Measurements from ENCODE around the gene SYNGAP1. TPM values are rescaled to one million over a fixed set of nuclear protein-coding genes. Genes with fewer than 3 reads are reported as not detected.

SYNGAP1 gene
- total and polyA plus RNA-seq, 5 donors = 8.0 to 13.2 (median 8.6) TPM

- H3K27me3 ChIP-seq (ENCODE audit: control insufficient read depth, insufficient read depth) = no peaks in the 10 kb centered on the region
- H3K27ac ChIP-seq (ENCODE audit: low read length) = peak overlapping the region; percentile 97
- DNase-seq (peak; percentile 89 to 95 (median 93)), ATAC-seq (peak; percentile 85 to 89)
- intact Hi-C loops (cut with DNase I) = loop anchor here in 1 of 4 donors (10.0 kb wide), 1 partner anchor 149 kb away; no protein-coding TSS in a partner anchor
- H3K9me3 ChIP-seq (ENCODE audit: control insufficient read depth, low read length) = no peaks in the 10 kb centered on the region
- H3K4me1 ChIP-seq (ENCODE audit: control insufficient read depth, insufficient read depth, low read length) = peaks cover 14% of the 10 kb centered on the region
- WGBS = 2% methylated on average over 43 of the region's 43 CpGs
- peak overlapping the region; percentile 62 for H3K4me3 ChIP-seq (ENCODE audit: low read length)
Observed at GRCh38 chr6:33425668-33426577, 6.1 kb downstream of the SYNGAP1 start.

- Histone ChIP-seq H3K27me3 (ENCODE audit: control insufficient read depth, insufficient read depth) (no peaks in the 10 kb centered on the region), H3K9me3 (ENCODE audit: control insufficient read depth, low read length) (no peaks in the 10 kb centered on the region), H3K4me3 (ENCODE audit: low read length) (peak overlapping the region; percentile 72), H3K4me1 (ENCODE audit: control insufficient read depth, insufficient read depth, low read length) (peaks cover 14% of the 10 kb centered on the region), H3K27ac (ENCODE audit: low read length) (peak overlapping the region; percentile 16)
- DNase-seq = no peak
- no peak for ATAC-seq
- WGBS = 14% methylated on average over 12 of the region's 12 CpGs
- intact Hi-C loops (cut with DNase I) = loop anchor here in 1 of 4 donors (10.0 kb wide), 1 partner anchor 148 kb away; no protein-coding TSS in a partner anchor
Observed at GRCh38 chr6:33426590-33427511, 7.0 kb downstream of the SYNGAP1 start.

DNA sequence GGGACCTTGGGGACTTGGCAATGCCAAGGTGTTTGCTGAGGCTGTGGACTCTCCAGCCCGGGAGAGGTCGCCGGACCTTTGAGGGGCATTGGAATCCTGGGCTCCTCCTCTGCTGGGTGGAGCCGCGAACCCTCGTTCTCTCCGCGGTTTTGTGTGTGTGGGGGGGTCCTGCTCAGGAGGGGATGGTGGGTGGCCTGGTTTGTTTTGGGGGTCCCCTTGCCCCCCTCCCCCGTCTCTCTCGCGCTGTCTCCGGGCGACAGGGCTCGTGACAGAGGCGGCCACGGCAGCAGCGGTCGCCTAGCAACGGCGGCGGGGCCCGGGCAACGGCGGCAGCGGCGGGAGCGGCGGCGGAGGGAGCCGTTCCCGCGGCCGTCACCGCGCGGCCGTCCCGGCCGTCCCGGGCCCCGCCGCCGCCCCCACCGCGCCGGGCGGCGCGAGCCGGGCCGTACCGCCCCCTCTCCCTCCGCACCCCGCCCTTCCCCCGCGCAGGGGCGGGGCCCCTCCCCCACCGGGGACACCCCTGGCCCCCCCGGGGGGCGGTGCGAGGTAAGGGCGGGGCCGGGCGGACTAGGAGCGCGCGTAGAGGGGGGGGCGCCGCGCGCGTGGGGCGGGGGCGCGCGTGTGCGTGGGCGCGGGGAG is 7.8 kb downstream of the SYNGAP1 start:
- Histone ChIP-seq H3K4me3 (ENCODE audit: low read length) (peak overlapping the region; percentile 72), H3K27ac (ENCODE audit: low read length) (peak overlapping the region; percentile 16), H3K27me3 (ENCODE audit: control insufficient read depth, insufficient read depth) (no peaks in the 10 kb centered on the region), H3K4me1 (ENCODE audit: control insufficient read depth, insufficient read depth, low read length) (peaks cover 14% of the 10 kb centered on the region), H3K9me3 (ENCODE audit: control insufficient read depth, low read length) (no peaks in the 10 kb centered on the region)
- under 1% methylated on average over 66 of the region's 79 CpGs for WGBS
- intact Hi-C loops (cut with DNase I) = loop anchor here in 1 of 4 donors (10.0 kb wide), 1 partner anchor 147 kb away; no protein-coding TSS in a partner anchor
- no peak for ATAC-seq
- DNase-seq = peak; percentile 61 to 87 (median 84)

- peak in 1 of 3 donors; percentile 68 for DNase-seq
Observed at GRCh38 chr6:33428224-33428965, 8.5 kb downstream of the SYNGAP1 start.

DNA sequence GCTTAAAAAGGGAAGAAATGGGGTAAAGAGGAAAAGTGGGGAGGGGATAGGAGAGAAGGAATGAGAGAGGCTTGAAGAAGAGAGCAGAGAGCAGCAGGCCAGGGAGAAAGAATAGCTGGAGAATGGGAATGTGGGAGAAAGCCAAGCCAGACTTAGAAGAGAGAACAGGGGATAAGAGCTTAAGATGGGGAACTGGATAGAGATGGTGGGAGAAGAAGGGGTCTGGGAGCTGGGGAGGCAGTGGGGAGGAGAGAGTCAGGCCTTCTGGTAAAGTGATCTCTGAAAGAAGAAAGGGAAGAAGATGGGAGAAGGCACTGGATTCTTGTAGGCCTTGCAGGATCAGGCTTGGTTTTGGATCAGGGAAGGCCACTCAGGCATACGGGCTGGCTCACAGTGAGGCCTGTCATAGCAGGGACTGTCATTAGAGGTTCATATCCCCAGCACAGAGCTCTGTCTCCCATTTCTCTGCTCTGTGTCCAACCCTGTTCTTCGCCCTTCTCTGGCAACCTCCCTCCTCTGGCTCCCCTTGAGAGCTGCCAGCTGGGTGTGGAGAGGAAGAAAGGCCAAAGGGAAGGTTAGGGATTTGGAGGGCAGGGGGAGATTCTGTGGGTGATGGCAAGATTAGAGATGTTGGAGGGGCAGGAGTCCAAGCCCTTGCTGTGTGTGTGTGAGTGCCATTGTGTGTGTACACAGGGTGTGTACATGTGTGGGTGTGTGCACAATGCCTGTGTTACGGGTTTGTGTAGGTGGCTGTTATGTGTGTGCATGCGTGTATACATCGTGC is 9.3 kb downstream of the SYNGAP1 start:
- Histone ChIP-seq H3K27ac (ENCODE audit: low read length) (peak overlapping the region; percentile 43), H3K4me1 (ENCODE audit: control insufficient read depth, insufficient read depth, low read length) (peaks cover 17% of the 10 kb centered on the region), H3K27me3 (ENCODE audit: control insufficient read depth, insufficient read depth) (no peaks in the 10 kb centered on the region), H3K4me3 (ENCODE audit: low read length) (no peak overlapping the region), H3K9me3 (ENCODE audit: control insufficient read depth, low read length) (no peaks in the 10 kb centered on the region)
- ATAC-seq = no peak
- 60% methylated on average over 5 of the region's 5 CpGs for WGBS
- intact Hi-C loops (cut with DNase I) = loop anchor here in 1 of 4 donors (10.0 kb wide), 1 partner anchor 146 kb away; no protein-coding TSS in a partner anchor
- peak in 1 of 3 donors; percentile 34 for DNase-seq

More at GRCh38 chr6:33428224-33428965, 8.5 kb downstream of the SYNGAP1 start:
- WGBS = 5% methylated on average over 33 of the region's 33 CpGs
- intact Hi-C loops (cut with DNase I) = loop anchor here in 1 of 4 donors (10.0 kb wide), 1 partner anchor 146 kb away; no protein-coding TSS in a partner anchor
- Histone ChIP-seq H3K27ac (ENCODE audit: low read length) (peak overlapping the region; percentile 1), H3K4me1 (ENCODE audit: control insufficient read depth, insufficient read depth, low read length) (peaks cover 17% of the 10 kb centered on the region), H3K27me3 (ENCODE audit: control insufficient read depth, insufficient read depth) (no peaks in the 10 kb centered on the region), H3K9me3 (ENCODE audit: control insufficient read depth, low read length) (no peaks in the 10 kb centered on the region), H3K4me3 (ENCODE audit: low read length) (peak overlapping the region; percentile 72)
- ATAC-seq = no peak

GRCh38 chr6:33429750-33430052 is 9.8 kb downstream of the SYNGAP1 start:
- ATAC-seq = no peak
- intact Hi-C loops (cut with DNase I) = loop anchor here in 1 of 4 donors (10.0 kb wide), 1 partner anchor 145 kb away; no protein-coding TSS in a partner anchor
- Histone ChIP-seq H3K27me3 (ENCODE audit: control insufficient read depth, insufficient read depth) (no peaks in the 10 kb centered on the region), H3K9me3 (ENCODE audit: control insufficient read depth, low read length) (no peaks in the 10 kb centered on the region), H3K27ac (ENCODE audit: low read length) (no peak overlapping the region), H3K4me1 (ENCODE audit: control insufficient read depth, insufficient read depth, low read length) (peaks cover 12% of the 10 kb centered on the region), H3K4me3 (ENCODE audit: low read length) (no peak overlapping the region)
- WGBS = 45% methylated on average over 2 of the region's 2 CpGs
- DNase-seq = no peak

DNA sequence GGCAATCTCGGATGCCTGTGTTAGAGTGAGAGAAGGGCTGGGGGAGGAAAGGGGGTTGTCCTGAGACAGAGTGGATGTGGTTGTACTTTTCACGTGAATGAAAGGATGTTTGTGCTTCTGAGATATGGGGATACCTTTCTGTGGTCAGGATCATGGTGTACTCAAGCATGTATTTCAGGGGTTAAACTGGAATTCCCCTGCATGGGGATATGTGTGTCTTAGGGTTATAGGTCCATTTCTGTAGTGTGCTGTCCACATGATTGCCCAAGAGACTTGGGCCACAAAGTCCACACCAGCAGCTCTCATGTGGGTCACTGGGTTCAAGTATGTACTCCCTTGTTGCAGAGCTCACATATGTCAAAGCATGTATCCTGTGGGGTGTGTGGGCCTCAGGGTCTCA is 10.5 kb downstream of the SYNGAP1 start:
- WGBS = 53% methylated on average over 2 of the region's 2 CpGs
- no peak overlapping the region for H3K4me3 ChIP-seq (ENCODE audit: low read length)
- intact Hi-C loops (cut with DNase I) = no loop called here
- no peak for ATAC-seq
- no peaks in the 10 kb centered on the region for H3K9me3 ChIP-seq (ENCODE audit: control insufficient read depth, low read length)
- H3K4me1 ChIP-seq (ENCODE audit: control insufficient read depth, insufficient read depth, low read length) = peaks cover 8% of the 10 kb centered on the region
- H3K27me3 ChIP-seq (ENCODE audit: control insufficient read depth, insufficient read depth) = no peaks in the 10 kb centered on the region
- no peak for DNase-seq
- no peak overlapping the region for H3K27ac ChIP-seq (ENCODE audit: low read length)

DNA sequence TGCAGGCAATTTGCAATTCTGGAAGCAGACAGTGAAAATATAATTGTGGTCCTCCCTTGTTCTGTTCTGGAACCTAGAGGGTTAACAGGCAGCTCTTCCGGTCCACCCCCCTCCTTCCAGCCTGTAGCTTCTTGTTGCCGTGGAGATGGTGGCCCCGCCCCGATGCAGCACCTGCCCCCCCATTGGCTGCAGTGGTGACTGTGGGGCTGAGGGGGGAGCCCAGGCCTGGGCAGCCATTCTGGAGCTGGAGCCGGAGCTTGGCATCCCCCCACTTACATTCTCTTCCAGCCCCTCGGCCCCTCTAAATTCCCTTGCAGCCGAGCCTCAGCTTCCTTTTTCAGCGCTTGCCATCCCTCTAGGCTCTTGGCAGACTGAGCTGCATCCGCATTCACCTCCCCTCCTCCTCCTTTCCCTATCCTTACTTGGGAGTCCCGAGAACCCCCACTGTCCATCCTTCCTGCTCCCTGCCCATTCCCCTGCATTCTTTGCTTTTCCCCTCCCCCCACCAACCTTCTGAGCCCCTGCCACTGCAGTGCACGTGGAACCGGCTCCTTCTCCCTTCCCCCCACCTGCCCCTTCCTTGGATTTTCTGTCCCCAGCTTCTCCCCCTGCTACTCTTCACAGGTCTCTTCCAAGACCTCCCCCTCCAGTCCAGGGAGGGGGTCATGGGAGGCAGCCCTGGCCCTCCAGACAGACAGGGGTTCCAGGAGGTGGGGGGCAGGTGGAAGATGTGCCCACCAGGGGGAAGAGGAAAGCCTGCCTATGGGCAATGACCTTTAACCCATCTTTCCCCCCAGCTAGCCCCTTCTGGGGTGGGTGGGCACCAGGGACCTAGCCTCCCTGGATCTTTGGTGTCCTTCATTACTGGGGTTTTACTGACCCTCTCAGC is 11.4 kb downstream of the SYNGAP1 start:
- H3K9me3 ChIP-seq (ENCODE audit: control insufficient read depth, low read length) = no peaks in the 10 kb centered on the region
- no peaks in the 10 kb centered on the region for H3K27me3 ChIP-seq (ENCODE audit: control insufficient read depth, insufficient read depth)
- DNase-seq (peak; percentile 74 to 87 (median 82)), ATAC-seq (peak; percentile 22 to 38)
- WGBS = 4% methylated on average over 12 of the region's 12 CpGs
- H3K4me3 ChIP-seq (ENCODE audit: low read length) = no peak overlapping the region
- no peak overlapping the region for H3K27ac ChIP-seq (ENCODE audit: low read length)
- intact Hi-C loops (cut with DNase I) = no loop called here
- H3K4me1 ChIP-seq (ENCODE audit: control insufficient read depth, insufficient read depth, low read length) = peaks cover 8% of the 10 kb centered on the region

Measured in right cardiac atrium (tissue), 5 donors.